Measurements from ENCODE around the gene MRPS31. TPM values are rescaled to one million over a fixed set of nuclear protein-coding genes. Genes with fewer than 3 reads are reported as not detected.

MRPS31 gene
- total RNA-seq, 2 donors from 2014 or later: 32.0 to 38.7 TPM

- 86% methylated on average over 1 of the region's 1 CpG; no CpG with 5 or more reads in 1 of the 2 experiments for WGBS, 2 experiments (ENCODE audit: insufficient coverage in 1 of 2, insufficient read length in 1 of 2)
- no peak for DNase-seq
- Mint-ChIP-seq H3K9me3 (no peaks in the 10 kb centered on the region), H3K27me3 (ENCODE audit: insufficient read depth) (no peaks in the 10 kb centered on the region), H3K27ac (no peak overlapping the region), H3K4me1 (peaks cover 8% of the 10 kb centered on the region), H3K4me3 (no peak overlapping the region), H3K36me3 (ENCODE audit: low read depth) (peaks cover 15% of the 10 kb centered on the region)
- Histone ChIP-seq H3K36me3 (ENCODE audit: control insufficient read depth, insufficient read depth, low read length) (peaks cover 39% of the 10 kb centered on the region), H3K9ac (ENCODE audit: extremely low read depth, low read length, poor library complexity, severe bottlenecking) (no peak overlapping the region), H3K4me3 (ENCODE audit: low read length) (no peak overlapping the region), H3K27ac (ENCODE audit: low read depth, low read length) (no peak overlapping the region), H3K27me3 (ENCODE audit: control insufficient read depth, insufficient read depth, low read length, poor library complexity, severe bottlenecking) (no peaks in the 10 kb centered on the region), H3K4me1 (ENCODE audit: control insufficient read depth, insufficient read depth, low read length) (no peaks in the 10 kb centered on the region), H3K9me3 (ENCODE audit: control insufficient read depth, low read length) (no peaks in the 10 kb centered on the region)
- TF ChIP-seq CTCF (conservative IDR thresholded peaks at IDR 0.05): no peak
Measured at GRCh38 chr13:40765602-40766001, 5.4 kb downstream of the MRPS31 start.

GRCh38 chr13:40764587-40765403, 6.2 kb downstream of the MRPS31 start:
- no peak overlapping the region for H3K27ac ChIP-seq (ENCODE audit: low read depth, low read length)
- H3K27me3 Mint-ChIP-seq (ENCODE audit: insufficient read depth): no peaks in the 10 kb centered on the region
- H3K4me3 ChIP-seq (ENCODE audit: low read length): no peak overlapping the region
- H3K9ac ChIP-seq (ENCODE audit: extremely low read depth, low read length, poor library complexity, severe bottlenecking): no peak overlapping the region
- peaks cover 45% of the 10 kb centered on the region for H3K36me3 ChIP-seq (ENCODE audit: control insufficient read depth, insufficient read depth, low read length)
- no peaks in the 10 kb centered on the region for H3K9me3 Mint-ChIP-seq
- no peak overlapping the region for H3K27ac Mint-ChIP-seq
- H3K36me3 Mint-ChIP-seq (ENCODE audit: low read depth): peaks cover 19% of the 10 kb centered on the region
- no peaks in the 10 kb centered on the region for H3K27me3 ChIP-seq (ENCODE audit: control insufficient read depth, insufficient read depth, low read length, poor library complexity, severe bottlenecking)
- WGBS, 2 experiments (ENCODE audit: insufficient coverage in 1 of 2, insufficient read length in 1 of 2): 85 to 94% methylated on average over 2 of the region's 3 CpGs
- no peak for TF ChIP-seq CTCF (conservative IDR thresholded peaks at IDR 0.05)
- H3K4me3 Mint-ChIP-seq: no peak overlapping the region
- no peaks in the 10 kb centered on the region for H3K4me1 ChIP-seq (ENCODE audit: control insufficient read depth, insufficient read depth, low read length)
- peaks cover 2% of the 10 kb centered on the region for H3K4me1 Mint-ChIP-seq
- H3K9me3 ChIP-seq (ENCODE audit: control insufficient read depth, low read length): no peaks in the 10 kb centered on the region
- no peak for DNase-seq

DNA sequence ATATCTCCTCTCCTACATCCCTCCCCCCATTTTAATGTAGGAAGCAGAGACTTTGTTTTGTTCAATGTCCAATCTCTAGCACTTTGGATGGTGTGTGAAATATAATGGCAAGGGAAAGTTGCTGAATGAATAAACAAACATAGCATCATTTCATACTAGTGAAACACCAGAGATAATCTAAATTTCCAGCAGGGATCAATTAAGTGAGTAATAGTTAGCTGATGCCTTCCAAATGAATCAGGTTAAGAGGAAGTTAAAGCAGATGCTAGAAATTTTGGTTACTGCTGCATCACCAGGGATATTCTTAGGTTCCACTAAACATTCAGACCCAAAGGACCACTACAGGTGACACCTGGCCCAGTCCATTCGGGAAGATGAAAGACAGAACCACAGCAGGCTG, 8.1 kb downstream of the MRPS31 start:
- Mint-ChIP-seq H3K9me3 (no peaks in the 10 kb centered on the region), H3K27me3 (ENCODE audit: insufficient read depth) (no peaks in the 10 kb centered on the region), H3K36me3 (ENCODE audit: low read depth) (peaks cover 28% of the 10 kb centered on the region), H3K27ac (no peak overlapping the region), H3K4me3 (no peak overlapping the region), H3K4me1 (no peaks in the 10 kb centered on the region)
- H3K9me3 ChIP-seq (ENCODE audit: control insufficient read depth, low read length): no peaks in the 10 kb centered on the region
- H3K4me3 ChIP-seq (ENCODE audit: low read length): no peak overlapping the region
- peaks cover 56% of the 10 kb centered on the region for H3K36me3 ChIP-seq (ENCODE audit: control insufficient read depth, insufficient read depth, low read length)
- no peak overlapping the region for H3K27ac ChIP-seq (ENCODE audit: low read depth, low read length)
- no peak for TF ChIP-seq CTCF (conservative IDR thresholded peaks at IDR 0.05)
- H3K9ac ChIP-seq (ENCODE audit: extremely low read depth, low read length, poor library complexity, severe bottlenecking): no peak overlapping the region
- H3K27me3 ChIP-seq (ENCODE audit: control insufficient read depth, insufficient read depth, low read length, poor library complexity, severe bottlenecking): no peaks in the 10 kb centered on the region
- H3K4me1 ChIP-seq (ENCODE audit: control insufficient read depth, insufficient read depth, low read length): no peaks in the 10 kb centered on the region
- no peak for DNase-seq
- WGBS, 2 experiments (ENCODE audit: insufficient coverage in 1 of 2, insufficient read length in 1 of 2): 100% methylated on average over 1 of the region's 1 CpG

Data from endodermal cell (in vitro differentiated cells).